Peyer's patch (tissue), 4 donors: ENCODE results near the gene GALNS. TPM values are rescaled to one million over a fixed set of nuclear protein-coding genes. Genes with fewer than 3 reads are reported as not detected.
"Not testable (repeated sequence)": the region's sequence is repeated elsewhere in the genome, so short reads cannot be mapped to it uniquely, and the experiment has no call there.

ENCODE experiments used
- DNase-seq, 3 donors: peaks; one replicate each; pipeline ENCODE4 v3.0.0-alpha.2; 2017 to 2019
- H3K27ac ChIP-seq, 4 donors: fragments of 200-600 bp; sonication (generic); one replicate each; pipeline ENCODE4 v1.5.1; 2016 to 2019
- H3K27me3 ChIP-seq, 2 donors: fragments of 200-600 bp; sonication (generic); one replicate each; pipeline ENCODE4 v1.5.1; 2019
- H3K36me3 ChIP-seq, 3 donors: fragments of 200-600 bp; sonication (generic); one replicate each; pipeline ENCODE4 v1.5.1; 2016 to 2019
- H3K4me1 ChIP-seq, 4 donors: fragments of 200-600 bp; sonication (generic); one replicate each; pipeline ENCODE4 v1.5.1; 2016 to 2019
- H3K4me3 ChIP-seq, 4 donors: fragments of 200-600 bp; sonication (generic); 1 replicate in 3 of 4; 2 replicates in 1 of 4; pipeline ENCODE4 v1.5.1; 2016 to 2019; ENCODE audit warnings: mild to moderate bottlenecking in 1 of 4
- H3K9me3 ChIP-seq, 4 donors: fragments of 200-600 bp; sonication (generic); one replicate each; pipeline ENCODE4 v1.5.1; 2016 to 2019; ENCODE audit warnings: mild to moderate bottlenecking in 1 of 4
- POLR2A ChIP-seq, 2 donors: fragments of 450-650 bp; IDR thresholded peaks; one replicate each; pipeline ENCODE4 v1.5.1; 2017; ENCODE audit warnings: antibody characterized with exemption in 2 of 2, mild to moderate bottlenecking in 2 of 2, moderate library complexity in 2 of 2
- total RNA-seq, 4 donors: library from RNA; depleted of rRNA; stranded (reverse); fragments of >200 nt; gene quantifications; one replicate each; pipeline ENCODE4 v1.1.0, GENCODE V29; 2016
- TF ChIP-seq, protein P1 (sequence below), 6 experiments: fragments of 450-650 bp in 4 of 6; fragments of 200-600 bp in 2 of 6; sonication (generic) in 1 of 6; IDR thresholded peaks; one replicate each; pipeline ENCODE4 v1.5.1; 2017 to 2019; ENCODE audit warnings: antibody characterized with exemption in 6 of 6, mild to moderate bottlenecking in 3 of 6, moderate library complexity in 1 of 6

GALNS gene
- total RNA-seq, 4 donors from 2014 or later = 46.4 to 180 (median 133) TPM

DNA sequence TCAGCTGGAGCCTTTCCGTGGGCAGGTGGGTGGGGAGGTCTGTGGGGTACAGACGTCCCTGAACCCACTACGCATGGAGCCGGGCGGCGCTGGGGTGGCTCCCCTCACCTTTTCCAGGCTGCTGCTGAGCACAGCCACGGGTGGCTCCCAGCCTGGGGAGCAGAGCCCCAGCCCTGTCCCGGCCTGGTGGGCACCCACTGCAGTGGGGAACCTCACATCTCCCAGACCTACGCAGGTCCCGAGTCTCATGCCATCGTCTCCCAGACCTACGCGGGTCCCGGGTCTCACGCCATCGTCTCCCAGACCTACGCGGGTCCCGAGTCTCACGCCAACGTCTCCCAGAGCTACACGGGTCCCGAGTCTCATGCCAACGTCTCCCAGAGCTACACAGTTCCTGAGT, 28.0 kb downstream of the GALNS start:
- Histone ChIP-seq H3K4me3 (no peak overlapping the region), H3K27me3 (no peaks in the 10 kb centered on the region), H3K9me3 (no peaks in the 10 kb centered on the region), H3K4me1 (peaks cover 0 to 9% (median 2%) of the 10 kb centered on the region in 4 donors), H3K27ac (no peak overlapping the region), H3K36me3 (peaks cover 0 to 42% (median 0%) of the 10 kb centered on the region in 3 donors)
- TF ChIP-seq, protein P1, sequence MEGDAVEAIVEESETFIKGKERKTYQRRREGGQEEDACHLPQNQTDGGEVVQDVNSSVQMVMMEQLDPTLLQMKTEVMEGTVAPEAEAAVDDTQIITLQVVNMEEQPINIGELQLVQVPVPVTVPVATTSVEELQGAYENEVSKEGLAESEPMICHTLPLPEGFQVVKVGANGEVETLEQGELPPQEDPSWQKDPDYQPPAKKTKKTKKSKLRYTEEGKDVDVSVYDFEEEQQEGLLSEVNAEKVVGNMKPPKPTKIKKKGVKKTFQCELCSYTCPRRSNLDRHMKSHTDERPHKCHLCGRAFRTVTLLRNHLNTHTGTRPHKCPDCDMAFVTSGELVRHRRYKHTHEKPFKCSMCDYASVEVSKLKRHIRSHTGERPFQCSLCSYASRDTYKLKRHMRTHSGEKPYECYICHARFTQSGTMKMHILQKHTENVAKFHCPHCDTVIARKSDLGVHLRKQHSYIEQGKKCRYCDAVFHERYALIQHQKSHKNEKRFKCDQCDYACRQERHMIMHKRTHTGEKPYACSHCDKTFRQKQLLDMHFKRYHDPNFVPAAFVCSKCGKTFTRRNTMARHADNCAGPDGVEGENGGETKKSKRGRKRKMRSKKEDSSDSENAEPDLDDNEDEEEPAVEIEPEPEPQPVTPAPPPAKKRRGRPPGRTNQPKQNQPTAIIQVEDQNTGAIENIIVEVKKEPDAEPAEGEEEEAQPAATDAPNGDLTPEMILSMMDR (IDR thresholded peaks at IDR 0.05) = no peak
- no peak for TF ChIP-seq POLR2A (IDR thresholded peaks at IDR 0.05)
- DNase-seq = no peak

DNA sequence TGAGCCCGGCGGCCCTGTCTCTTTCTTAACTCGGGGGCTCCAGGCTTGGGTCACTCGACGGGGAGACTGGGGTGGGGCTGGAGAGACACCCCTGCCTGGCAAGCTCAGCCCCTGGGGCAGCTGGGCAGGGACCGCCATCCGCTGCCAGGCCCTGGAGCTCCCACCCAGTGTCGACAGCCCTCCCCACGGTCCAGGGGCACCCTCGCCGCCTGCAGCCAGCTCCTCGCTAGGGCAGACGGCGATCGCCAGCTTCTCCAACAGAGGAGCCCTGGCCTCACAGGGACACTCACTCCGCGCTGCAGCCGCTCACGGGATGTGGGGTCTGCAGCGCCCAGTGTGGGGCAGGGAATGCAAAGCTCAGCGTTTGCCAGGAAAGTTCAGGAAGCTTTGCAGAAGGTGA, 29.0 kb downstream of the GALNS start:
- H3K27ac ChIP-seq = no peak overlapping the region
- no peaks in the 10 kb centered on the region for H3K9me3 ChIP-seq
- TF ChIP-seq, protein P1 (IDR thresholded peaks at IDR 0.05) = no peak
- TF ChIP-seq POLR2A (IDR thresholded peaks at IDR 0.05) = no peak
- no peak for DNase-seq
- peaks cover 0 to 48% (median 0%) of the 10 kb centered on the region in 3 donors for H3K36me3 ChIP-seq
- H3K4me3 ChIP-seq = no peak overlapping the region
- peaks cover 0 to 9% (median 2%) of the 10 kb centered on the region in 4 donors for H3K4me1 ChIP-seq
- no peaks in the 10 kb centered on the region for H3K27me3 ChIP-seq

DNA sequence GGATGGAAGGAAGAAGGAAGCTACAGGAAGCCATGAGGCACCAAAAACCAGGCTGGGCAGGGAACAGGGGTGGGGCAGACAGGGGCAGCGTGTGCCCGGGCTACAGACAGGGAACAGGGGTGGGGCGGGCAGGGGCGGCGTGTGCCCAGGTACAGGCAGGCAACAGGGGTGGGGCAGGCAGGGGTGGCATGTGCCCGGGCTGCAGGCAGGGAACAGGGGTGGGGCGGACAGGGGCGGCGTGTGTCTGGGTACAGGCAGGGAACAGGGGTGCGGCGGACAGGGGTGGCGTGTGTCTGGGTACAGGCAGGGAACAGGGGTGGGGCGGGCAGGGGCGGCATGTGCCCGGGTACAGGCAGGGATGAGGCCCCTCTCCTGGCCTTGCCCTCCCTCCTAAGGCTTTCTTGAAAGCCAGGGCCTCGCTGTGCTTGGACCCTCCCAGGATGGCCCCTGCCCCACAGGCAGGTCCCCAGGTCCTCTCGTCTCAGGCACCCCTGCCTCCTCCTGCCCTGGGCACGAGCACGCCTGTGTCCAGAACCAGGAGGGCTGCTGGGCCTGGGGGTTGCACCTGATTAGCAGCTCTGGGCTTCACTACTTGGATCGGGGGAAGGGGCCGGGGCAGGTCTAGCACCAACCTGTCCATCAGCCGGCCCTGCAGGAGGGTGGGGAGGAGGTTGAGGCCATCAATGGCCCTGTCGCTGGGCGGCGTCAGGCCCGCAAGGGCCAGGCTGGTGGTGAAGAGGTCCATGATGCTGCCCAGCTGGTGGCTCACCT, 30.5 kb downstream of the GALNS start:
- no peaks in the 10 kb centered on the region for H3K27me3 ChIP-seq
- H3K4me3 ChIP-seq = no peak overlapping the region
- no peaks in the 10 kb centered on the region for H3K9me3 ChIP-seq
- no peak for TF ChIP-seq POLR2A (IDR thresholded peaks at IDR 0.05)
- TF ChIP-seq, protein P1 (IDR thresholded peaks at IDR 0.05) = no peak
- DNase-seq = peak in 2 of 3 donors; percentile 80 to 88
- H3K27ac ChIP-seq = peak overlapping the region in 1 of 4 donors; percentile 63
- peaks cover 0 to 9% (median 2%) of the 10 kb centered on the region in 4 donors for H3K4me1 ChIP-seq
- peaks cover 0 to 58% (median 0%) of the 10 kb centered on the region in 3 donors for H3K36me3 ChIP-seq

DNA sequence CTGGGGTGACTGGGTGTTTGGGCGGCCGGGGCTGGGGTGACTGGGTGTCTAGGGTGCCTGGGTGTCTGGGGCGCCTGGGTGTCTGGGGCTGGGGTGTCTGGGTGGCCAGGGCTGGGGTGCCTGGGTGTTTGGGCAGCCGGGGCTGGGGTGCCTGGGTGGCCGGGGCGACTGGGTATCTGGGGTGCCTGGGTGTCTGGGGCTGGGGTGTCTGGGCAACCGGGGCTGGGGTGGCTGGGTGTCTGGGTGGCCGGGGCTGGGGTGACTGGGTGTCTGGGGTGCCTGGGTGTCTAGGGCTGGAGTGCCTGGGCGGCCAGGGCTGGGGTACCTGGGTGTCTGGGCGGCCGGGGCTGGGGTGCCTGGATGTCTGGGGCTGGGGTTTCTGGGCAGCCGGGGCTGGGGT, 31.6 kb downstream of the GALNS start:
- DNase-seq = no peak
- Histone ChIP-seq H3K9me3 (no peaks in the 10 kb centered on the region), H3K27me3 (no peaks in the 10 kb centered on the region), H3K4me3 (no peak overlapping the region), H3K27ac (peak overlapping the region in 1 of 4 donors; percentile 62), H3K36me3 (peaks cover 0 to 58% (median 0%) of the 10 kb centered on the region in 3 donors), H3K4me1 (peaks cover 0 to 9% (median 2%) of the 10 kb centered on the region in 4 donors)
- no peak for TF ChIP-seq POLR2A (IDR thresholded peaks at IDR 0.05)
- TF ChIP-seq, protein P1 (IDR thresholded peaks at IDR 0.05) = no peak

DNA sequence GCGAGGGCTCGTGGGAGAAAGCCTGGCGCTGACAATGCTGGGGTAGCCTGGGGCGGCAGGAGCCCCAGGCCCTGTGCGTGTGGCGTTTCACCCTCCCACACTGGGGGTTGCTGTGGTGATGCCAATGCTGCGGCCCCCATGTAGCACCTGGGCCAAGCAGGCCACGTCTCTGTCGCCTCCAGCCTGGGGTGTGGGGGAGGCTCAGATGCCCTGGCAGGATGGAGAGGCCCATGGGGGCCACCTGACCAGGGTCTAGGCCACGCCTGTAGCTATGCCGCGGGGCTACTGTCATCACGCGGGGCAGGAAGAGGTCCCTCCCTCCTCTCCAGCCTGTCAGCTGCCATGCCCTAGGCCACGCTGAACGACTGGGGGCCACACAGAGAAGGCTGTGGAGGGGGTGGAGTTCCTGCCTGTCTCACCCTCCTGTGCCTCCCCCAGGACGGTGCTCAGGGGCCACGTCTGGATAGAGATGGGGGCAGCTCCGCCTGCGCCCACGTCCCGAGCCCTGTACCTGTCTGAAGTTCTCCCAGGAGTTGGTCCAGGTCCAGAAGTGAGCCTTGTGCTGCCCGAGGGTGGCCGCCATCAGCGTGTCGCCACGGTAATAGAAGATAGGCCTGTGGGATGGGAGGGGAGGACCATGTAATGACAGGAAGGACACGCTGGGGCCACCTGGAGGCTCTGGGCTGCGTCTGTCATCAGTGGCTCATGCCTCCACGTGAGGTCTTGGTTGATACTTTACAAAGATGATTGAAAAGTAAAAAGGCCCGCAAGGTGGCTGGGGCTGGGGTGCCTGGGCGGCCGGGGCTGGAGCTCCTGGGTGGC, 32.3 kb downstream of the GALNS start:
- no peak overlapping the region for H3K27ac ChIP-seq
- H3K36me3 ChIP-seq = peaks cover 0 to 55% (median 0%) of the 10 kb centered on the region in 3 donors
- H3K9me3 ChIP-seq = no peaks in the 10 kb centered on the region
- DNase-seq = no peak
- no peak overlapping the region for H3K4me3 ChIP-seq
- H3K4me1 ChIP-seq = peaks cover 0 to 9% (median 2%) of the 10 kb centered on the region in 4 donors
- no peaks in the 10 kb centered on the region for H3K27me3 ChIP-seq
- no peak for TF ChIP-seq POLR2A (IDR thresholded peaks at IDR 0.05)
- TF ChIP-seq, protein P1 (IDR thresholded peaks at IDR 0.05) = no peak

DNA sequence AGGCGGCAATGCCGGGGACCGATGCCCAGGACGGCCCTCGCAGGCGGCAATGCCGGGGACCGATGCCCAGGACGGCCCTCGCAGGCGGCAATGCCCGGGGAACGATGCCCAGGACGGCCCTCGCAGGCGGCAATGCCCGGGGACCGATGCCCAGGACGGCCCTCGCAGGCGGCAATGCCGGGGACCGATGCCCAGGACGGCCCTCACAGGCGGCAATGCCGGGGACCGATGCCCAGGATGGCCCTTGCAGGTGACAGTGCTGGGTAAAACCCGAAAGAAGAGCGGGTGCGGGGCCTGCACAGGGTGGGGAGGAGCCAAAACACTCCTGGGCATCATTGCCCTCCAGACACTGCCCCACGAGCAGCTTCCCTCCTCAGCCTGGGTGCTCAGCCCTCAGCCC, 33.1 kb downstream of the GALNS start:
- not testable (repeated sequence) for H3K27ac ChIP-seq, H3K4me1 ChIP-seq, DNase-seq, H3K27me3 ChIP-seq, H3K9me3 ChIP-seq, H3K4me3 ChIP-seq
- peaks cover 0 to 47% (median 0%) of the 10 kb centered on the region in 3 donors for H3K36me3 ChIP-seq
